MM.1S (cell line): Measurements from ENCODE around the gene SYNRG.

ENCODE experiments used
- DNase-seq: peaks from one replicate; pipeline ENCODE4 v3.0.0-alpha.2; 2015
- H2AFZ ChIP-seq: fragments of 300-600 bp; sonication (generic); 2 replicates; pipeline ENCODE4 v1.6.0; 2016; ENCODE audit warnings: antibody characterized with exemption, low read length
- H3F3A ChIP-seq: fragments of 300-600 bp; sonication (generic); 2 replicates; pipeline ENCODE4 v1.6.1; 2016; ENCODE audit warnings: mild to moderate bottlenecking, antibody characterized with exemption, low read length, moderate library complexity, mixed read lengths; ENCODE audit not compliant: insufficient read depth
- H3K27ac ChIP-seq: fragments of 300-600 bp; sonication (generic); 2 replicates; pipeline ENCODE4 v1.5.1; 2016; ENCODE audit warnings: mild to moderate bottlenecking, low read length
- H3K27me3 ChIP-seq: fragments of 300-600 bp; sonication (generic); replicated peaks from 2 replicates; pipeline ENCODE4 v1.6.0; 2016; ENCODE audit warnings: low read length; ENCODE audit not compliant: insufficient read depth
- H3K36me3 ChIP-seq: fragments of 300-600 bp; sonication (generic); replicated peaks from 2 replicates; pipeline ENCODE4 v1.6.1; 2016; ENCODE audit warnings: mild to moderate bottlenecking, low read length, mixed read lengths; ENCODE audit not compliant: insufficient read depth
- H3K4me1 ChIP-seq: fragments of 300-600 bp; sonication (generic); 2 replicates; pipeline ENCODE4 v1.6.1; 2016; ENCODE audit warnings: low read length, mixed read lengths
- H3K4me2 ChIP-seq: fragments of 300-600 bp; sonication (generic); 2 replicates; pipeline ENCODE4 v1.6.0; 2016; ENCODE audit warnings: low read depth, low read length
- H3K4me3 ChIP-seq: fragments of 300-600 bp; sonication (generic); 2 replicates; pipeline ENCODE4 v1.5.1; 2016; ENCODE audit warnings: low read length, mixed read lengths
- H3K79me2 ChIP-seq: fragments of 300-600 bp; sonication (generic); 2 replicates; pipeline ENCODE4 v1.6.1; 2016; ENCODE audit warnings: mixed run types, low read length, mixed read lengths
- H3K9ac ChIP-seq: fragments of 300-600 bp; sonication (generic); 2 replicates; pipeline ENCODE4 v1.6.1; 2016; ENCODE audit warnings: low read length, mixed read lengths
- H3K9me2 ChIP-seq: fragments of 300-600 bp; sonication (generic); replicated peaks from 2 replicates; pipeline ENCODE4 v1.6.1; 2016; ENCODE audit warnings: mild to moderate bottlenecking, low read length, mixed read lengths; ENCODE audit not compliant: insufficient read depth
- H3K9me3 ChIP-seq: fragments of 300-600 bp; sonication (generic); replicated peaks from 2 replicates; pipeline ENCODE4 v1.6.1; 2016; ENCODE audit warnings: mild to moderate bottlenecking, low read length, mixed read lengths; ENCODE audit not compliant: insufficient read depth
- H4K20me1 ChIP-seq: fragments of 300-600 bp; sonication (generic); 2 replicates; pipeline ENCODE4 v1.6.1; 2016; ENCODE audit warnings: mild to moderate bottlenecking, low read length, moderate library complexity, mixed read lengths; ENCODE audit not compliant: insufficient read depth
- EZH2 ChIP-seq: fragments of 300-600 bp; sonication (generic); optimal IDR thresholded peaks from 2 replicates; pipeline ENCODE3; 2017; ENCODE audit warnings: low read depth, mild to moderate bottlenecking, antibody characterized with exemption, low read length, mixed read lengths
- EZH2phosphoT487 ChIP-seq: fragments of 300-600 bp; sonication (generic); IDR thresholded peaks from 2 replicates; pipeline ENCODE4 v1.6.1; 2018; ENCODE audit warnings: antibody characterized with exemption, low read length
- TF ChIP-seq, protein P1 (sequence below): fragments of 300-600 bp; sonication (generic); IDR thresholded peaks from 2 replicates; pipeline ENCODE4 v1.5.1; 2016; ENCODE audit warnings: antibody characterized with exemption, low read length, mixed read lengths

The SYNRG gene

GRCh38 chr17:37502009-37502936 lies 106.9 kb downstream of the SYNRG start:
- Histone ChIP-seq H3K9me2 (no peaks in the 10 kb centered on the region), H3K4me1 (no peaks in the 10 kb centered on the region), H4K20me1 (no peaks in the 10 kb centered on the region), H3K9ac (no peak overlapping the region), H3K4me3 (no peak overlapping the region), H3K9me3 (no peaks in the 10 kb centered on the region), H3K79me2 (peaks cover 79% of the 10 kb centered on the region), H3K4me2 (no peak overlapping the region), H3K27me3 (no peaks in the 10 kb centered on the region), H3K27ac (no peak overlapping the region), H2AFZ (no peak overlapping the region), H3F3A (no peaks in the 10 kb centered on the region), H3K36me3 (no peaks in the 10 kb centered on the region)
- no peak for DNase-seq
- TF ChIP-seq, protein P1, sequence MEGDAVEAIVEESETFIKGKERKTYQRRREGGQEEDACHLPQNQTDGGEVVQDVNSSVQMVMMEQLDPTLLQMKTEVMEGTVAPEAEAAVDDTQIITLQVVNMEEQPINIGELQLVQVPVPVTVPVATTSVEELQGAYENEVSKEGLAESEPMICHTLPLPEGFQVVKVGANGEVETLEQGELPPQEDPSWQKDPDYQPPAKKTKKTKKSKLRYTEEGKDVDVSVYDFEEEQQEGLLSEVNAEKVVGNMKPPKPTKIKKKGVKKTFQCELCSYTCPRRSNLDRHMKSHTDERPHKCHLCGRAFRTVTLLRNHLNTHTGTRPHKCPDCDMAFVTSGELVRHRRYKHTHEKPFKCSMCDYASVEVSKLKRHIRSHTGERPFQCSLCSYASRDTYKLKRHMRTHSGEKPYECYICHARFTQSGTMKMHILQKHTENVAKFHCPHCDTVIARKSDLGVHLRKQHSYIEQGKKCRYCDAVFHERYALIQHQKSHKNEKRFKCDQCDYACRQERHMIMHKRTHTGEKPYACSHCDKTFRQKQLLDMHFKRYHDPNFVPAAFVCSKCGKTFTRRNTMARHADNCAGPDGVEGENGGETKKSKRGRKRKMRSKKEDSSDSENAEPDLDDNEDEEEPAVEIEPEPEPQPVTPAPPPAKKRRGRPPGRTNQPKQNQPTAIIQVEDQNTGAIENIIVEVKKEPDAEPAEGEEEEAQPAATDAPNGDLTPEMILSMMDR: no peak
- TF ChIP-seq EZH2phosphoT487: no peak
- TF ChIP-seq EZH2: no peak

DNA sequence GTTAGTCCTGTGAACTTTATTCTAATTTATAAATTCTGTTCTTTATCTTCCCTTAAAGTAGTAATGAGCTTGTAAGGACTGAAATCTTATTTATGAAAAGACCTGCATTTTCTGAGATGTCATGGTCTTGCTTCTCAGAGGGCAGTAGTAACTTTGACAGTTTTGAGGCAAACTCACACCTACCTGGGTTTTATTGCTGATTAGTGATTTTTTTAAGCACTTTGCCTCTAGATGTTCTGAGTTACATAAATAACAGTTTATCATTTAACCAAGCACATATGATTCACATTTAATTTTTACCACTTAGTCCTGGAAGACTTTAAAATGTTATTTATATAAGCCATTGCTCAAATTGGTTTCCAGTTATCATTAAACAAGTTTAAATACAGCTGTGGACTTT lies 108.8 kb downstream of the SYNRG start:
- no peaks in the 10 kb centered on the region for H3K36me3 ChIP-seq
- H3K4me3 ChIP-seq: no peak overlapping the region
- H3F3A ChIP-seq: no peaks in the 10 kb centered on the region
- no peak overlapping the region for H3K4me2 ChIP-seq
- H2AFZ ChIP-seq: no peak overlapping the region
- H3K4me1 ChIP-seq: no peaks in the 10 kb centered on the region
- peaks cover 72% of the 10 kb centered on the region for H3K79me2 ChIP-seq
- H3K9me3 ChIP-seq: no peaks in the 10 kb centered on the region
- no peak overlapping the region for H3K9ac ChIP-seq
- H3K27me3 ChIP-seq: no peaks in the 10 kb centered on the region
- DNase-seq: no peak
- H4K20me1 ChIP-seq: no peaks in the 10 kb centered on the region
- no peak overlapping the region for H3K27ac ChIP-seq
- TF ChIP-seq EZH2 (no peak), EZH2phosphoT487 (no peak)
- TF ChIP-seq, protein P1: no peak
- H3K9me2 ChIP-seq: no peaks in the 10 kb centered on the region

DNA sequence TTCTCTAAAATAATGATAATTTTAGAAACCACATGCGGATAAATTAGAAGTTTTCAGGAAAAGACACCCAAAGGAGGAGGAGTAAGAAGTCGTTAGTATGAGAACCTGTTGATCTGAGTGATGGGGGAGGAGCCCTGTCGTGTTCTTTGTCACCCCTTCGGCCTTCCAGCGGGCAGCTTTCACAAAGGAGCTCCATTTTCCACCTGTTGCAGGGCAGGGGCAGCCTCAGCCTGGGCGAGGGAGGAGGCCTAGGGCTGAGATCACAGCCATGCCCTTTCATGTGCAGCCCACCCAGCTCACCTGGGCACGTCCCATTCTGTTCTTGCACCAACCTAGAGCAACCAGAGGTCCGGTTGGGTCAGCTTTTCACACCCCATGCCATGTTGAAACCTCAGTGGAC lies 114.2 kb downstream of the SYNRG start:
- Histone ChIP-seq H3F3A (peaks cover 6% of the 10 kb centered on the region; the same call in 1 of the 2 replicates), H3K9me2 (no peaks in the 10 kb centered on the region), H4K20me1 (no peaks in the 10 kb centered on the region), H3K4me2 (no peak overlapping the region), H3K9ac (no peak overlapping the region), H3K4me1 (0 out of 2 replicates have a peak, but pooled peaks cover 4% of the 10 kb centered on the region), H3K27me3 (no peaks in the 10 kb centered on the region), H3K79me2 (peaks cover 77% of the 10 kb centered on the region), H3K9me3 (no peaks in the 10 kb centered on the region), H2AFZ (no peak overlapping the region), H3K27ac (no peak overlapping the region), H3K36me3 (no peaks in the 10 kb centered on the region), H3K4me3 (no peak overlapping the region)
- TF ChIP-seq, protein P1: no peak
- TF ChIP-seq EZH2phosphoT487: no peak
- no peak for TF ChIP-seq EZH2
- no peak for DNase-seq
